Endothelial cell (in vitro differentiated cells): ENCODE results near the gene PLA2G4E. TPM values are rescaled to one million over a fixed set of nuclear protein-coding genes. Genes with fewer than 3 reads are reported as not detected.

Source experiments
- DNase-seq: peaks from one replicate; pipeline ENCODE4 v3.0.0; 2021; ENCODE audit warnings: low spot score
- H3K27ac Mint-ChIP-seq: one replicate; pipeline ENCODE4 v1.8.0; 2021; ENCODE audit warnings: mixed read lengths, inconsistent platforms; ENCODE audit not compliant: unreplicated experiment
- H3K27me3 Mint-ChIP-seq: one replicate; pipeline ENCODE4 v1.8.0; 2021; ENCODE audit warnings: mild to moderate bottlenecking, moderate library complexity, mixed read lengths, inconsistent platforms; ENCODE audit not compliant: unreplicated experiment
- H3K36me3 Mint-ChIP-seq: one replicate; pipeline ENCODE4 v1.8.0; 2021; ENCODE audit warnings: mild to moderate bottlenecking, low read depth, mixed read lengths, inconsistent platforms; ENCODE audit not compliant: unreplicated experiment
- H3K4me1 Mint-ChIP-seq: one replicate; pipeline ENCODE4 v1.8.0; 2021; ENCODE audit warnings: mild to moderate bottlenecking, mixed read lengths, inconsistent platforms; ENCODE audit not compliant: unreplicated experiment
- H3K4me3 Mint-ChIP-seq: one replicate; pipeline ENCODE4 v1.8.0; 2021; ENCODE audit warnings: mild to moderate bottlenecking, mixed read lengths, inconsistent platforms; ENCODE audit not compliant: unreplicated experiment
- H3K9me3 Mint-ChIP-seq: one replicate; pipeline ENCODE4 v1.8.0; 2021; ENCODE audit warnings: mixed read lengths, inconsistent platforms; ENCODE audit not compliant: unreplicated experiment
- CTCF ChIP-seq: fragments of 200-600 bp; sonication (generic); IDR thresholded peaks from one replicate; pipeline ENCODE4 v1.5.0; 2021; ENCODE audit warnings: antibody characterized with exemption; ENCODE audit not compliant: unreplicated experiment
- total RNA-seq: library from RNA; stranded (reverse); fragmentation: NEBNext Ultra II Directional; extraction: Animal tissue kit (Norgen Biotek cat#: 25700); gene quantifications from one replicate; pipeline ENCODE4 v1.2.1, GENCODE V29; 2021; ENCODE audit not compliant: unreplicated experiment

Gene PLA2G4E
- total RNA-seq, 1 donor from 2014 or later, result not detected

DNA sequence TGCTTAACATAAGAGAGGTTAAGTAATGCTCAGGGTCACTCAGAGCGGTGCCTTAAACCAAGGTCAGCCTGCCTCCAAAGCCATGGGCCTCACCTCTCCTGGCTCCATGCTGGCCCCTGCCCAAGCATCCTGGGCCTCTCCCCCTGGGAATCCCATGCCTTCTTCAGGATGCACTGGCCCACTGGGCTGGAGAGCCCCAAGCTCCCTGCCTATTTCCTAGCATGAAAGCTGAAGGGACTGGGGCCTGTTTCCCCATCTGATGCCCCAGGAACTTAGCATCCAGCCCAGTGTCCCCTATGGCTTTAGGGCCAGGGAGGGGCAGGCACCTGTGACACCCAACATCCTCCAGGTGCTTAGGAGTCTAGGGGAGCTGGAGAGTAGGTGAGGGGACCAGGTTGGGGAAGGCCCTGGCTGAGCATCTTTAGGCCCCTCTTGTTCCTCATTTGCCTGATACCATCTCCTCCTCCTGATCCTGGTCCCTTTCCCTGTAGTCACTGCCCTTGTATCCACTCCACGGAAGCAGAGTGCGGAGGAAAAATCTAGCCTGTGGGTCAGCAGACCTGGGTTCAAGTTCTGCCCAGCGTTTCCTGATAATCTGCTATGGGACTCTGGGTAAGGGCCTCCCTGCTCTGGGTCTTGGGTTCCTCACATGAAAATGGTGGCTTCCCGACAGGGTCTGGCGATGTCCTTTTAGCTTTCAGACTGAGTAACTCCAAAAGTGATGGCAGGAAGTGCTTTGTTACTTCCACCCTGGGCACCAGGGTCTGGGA is 77.1 kb downstream of the PLA2G4E start:
- H3K36me3 Mint-ChIP-seq, result peaks cover 32% of the 10 kb centered on the region
- TF ChIP-seq CTCF, result no peak
- peak overlapping the region; percentile 42 for H3K4me3 Mint-ChIP-seq
- H3K9me3 Mint-ChIP-seq, result no peaks in the 10 kb centered on the region
- no peak for DNase-seq
- H3K27me3 Mint-ChIP-seq, result peaks cover 14% of the 10 kb centered on the region
- peaks cover 51% of the 10 kb centered on the region for H3K4me1 Mint-ChIP-seq
- H3K27ac Mint-ChIP-seq, result peak overlapping the region; percentile 89

DNA sequence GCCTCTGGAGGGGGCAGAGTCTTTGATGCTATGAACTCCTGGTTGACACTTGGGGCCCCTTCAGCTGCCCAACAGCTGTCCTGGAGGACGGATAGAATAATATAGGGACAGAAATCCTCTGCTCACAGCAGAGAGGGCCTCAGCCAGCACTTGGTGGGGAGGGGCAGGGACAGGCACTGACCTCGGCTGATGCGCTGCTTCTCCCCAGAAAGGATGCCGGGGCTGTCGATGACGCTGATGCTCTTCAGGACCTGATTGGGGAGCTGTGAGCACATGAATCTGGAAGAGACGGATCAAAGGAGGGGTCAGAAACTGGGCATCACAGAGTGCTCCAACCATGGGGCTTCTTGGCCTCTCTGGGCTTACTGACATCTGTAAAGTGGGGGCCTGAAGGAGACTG is 78.0 kb downstream of the PLA2G4E start:
- Mint-ChIP-seq H3K4me1 (peaks cover 58% of the 10 kb centered on the region), H3K36me3 (peaks cover 32% of the 10 kb centered on the region), H3K9me3 (no peaks in the 10 kb centered on the region), H3K4me3 (no peak overlapping the region), H3K27ac (peak overlapping the region; percentile 50), H3K27me3 (peaks cover 14% of the 10 kb centered on the region)
- no peak for DNase-seq
- no peak for TF ChIP-seq CTCF

GRCh38 chr15:41941644-41942415 is 79.0 kb downstream of the PLA2G4E start:
- no peak overlapping the region for H3K4me3 Mint-ChIP-seq
- no peak for TF ChIP-seq CTCF
- H3K27me3 Mint-ChIP-seq, result peaks cover 14% of the 10 kb centered on the region
- no peak for DNase-seq
- H3K4me1 Mint-ChIP-seq, result peaks cover 64% of the 10 kb centered on the region
- peak overlapping the region; percentile 42 for H3K27ac Mint-ChIP-seq
- peaks cover 37% of the 10 kb centered on the region for H3K36me3 Mint-ChIP-seq
- H3K9me3 Mint-ChIP-seq, result no peaks in the 10 kb centered on the region

- Mint-ChIP-seq H3K9me3 (no peaks in the 10 kb centered on the region), H3K27ac (peak overlapping the region; percentile 27), H3K36me3 (peaks cover 42% of the 10 kb centered on the region), H3K4me1 (peaks cover 78% of the 10 kb centered on the region), H3K27me3 (peaks cover 22% of the 10 kb centered on the region), H3K4me3 (no peak overlapping the region)
- no peak for TF ChIP-seq CTCF
- DNase-seq, result no peak
These were observed 80.4 kb downstream of the PLA2G4E start for GRCh38 chr15:41940441-41940857.

DNA sequence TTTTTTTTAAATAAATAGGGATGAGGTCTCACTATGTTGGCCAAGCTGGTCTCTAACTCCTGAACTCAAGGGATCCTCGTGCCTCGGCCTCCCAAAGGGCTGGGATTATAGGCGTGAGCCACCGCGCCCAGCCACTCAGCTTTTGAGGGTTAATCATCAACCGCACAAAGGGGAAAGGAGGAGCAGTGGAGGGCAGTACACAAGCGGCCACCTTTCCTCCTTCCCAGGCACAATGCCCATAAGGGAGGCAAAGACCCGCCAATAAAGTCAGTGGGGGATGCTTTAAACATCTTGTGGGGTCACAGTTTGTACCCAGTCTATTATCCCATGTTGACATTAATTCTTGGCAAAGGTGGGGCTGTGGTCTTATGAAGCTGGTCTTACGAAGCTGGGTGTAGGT is 80.9 kb downstream of the PLA2G4E start:
- H3K27me3 Mint-ChIP-seq, result peaks cover 22% of the 10 kb centered on the region
- H3K27ac Mint-ChIP-seq, result no peak overlapping the region
- peaks cover 78% of the 10 kb centered on the region for H3K4me1 Mint-ChIP-seq
- H3K9me3 Mint-ChIP-seq, result no peaks in the 10 kb centered on the region
- TF ChIP-seq CTCF, result no peak
- no peak overlapping the region for H3K4me3 Mint-ChIP-seq
- DNase-seq, result no peak
- peaks cover 41% of the 10 kb centered on the region for H3K36me3 Mint-ChIP-seq
